Suprapubic skin (tissue), 4 donors: ENCODE measurements around the gene PTPRN2. TPM values are rescaled to one million over a fixed set of nuclear protein-coding genes. Genes with fewer than 3 reads are reported as not detected.

ENCODE experiments used
- DNase-seq, 2 donors: peaks; one replicate each; pipeline ENCODE4 v3.0.0-alpha.2; 2019; ENCODE audit warnings: low spot score in 2 of 2
- H3K27ac ChIP-seq: fragments of 200-600 bp; sonication (generic); one replicate; pipeline ENCODE4 v1.5.1; 2019
- H3K27me3 ChIP-seq: fragments of 200-600 bp; sonication (generic); one replicate; pipeline ENCODE4 v1.5.1; 2019
- H3K36me3 ChIP-seq: fragments of 200-600 bp; sonication (generic); one replicate; pipeline ENCODE4 v1.5.1; 2019
- H3K4me1 ChIP-seq: fragments of 200-600 bp; sonication (generic); one replicate; pipeline ENCODE4 v1.5.1; 2019
- H3K4me3 ChIP-seq: fragments of 200-600 bp; sonication (generic); one replicate; pipeline ENCODE4 v1.5.1; 2019; ENCODE audit warnings: mild to moderate bottlenecking
- H3K9me3 ChIP-seq: fragments of 200-600 bp; sonication (generic); one replicate; pipeline ENCODE4 v1.5.1; 2019
- EP300 ChIP-seq: sonication (generic); formaldehyde crosslinking; IDR thresholded peaks from one replicate; pipeline ENCODE4 v1.6.1; 2017; ENCODE audit warnings: antibody characterized with exemption
- POLR2A ChIP-seq, 2 donors: fragments of 450-650 bp; IDR thresholded peaks; one replicate each; pipeline ENCODE4 v1.6.1; 2017; ENCODE audit warnings: antibody characterized with exemption in 2 of 2, mild to moderate bottlenecking in 2 of 2, moderate library complexity in 2 of 2
- POLR2AphosphoS5 ChIP-seq, 3 donors: sonication (generic); formaldehyde crosslinking; IDR thresholded peaks; one replicate each; pipeline ENCODE4 v1.6.1; 2017; ENCODE audit warnings: antibody characterized with exemption in 3 of 3
- WGBS: methylation state at CpG from one replicate; pipeline ENCODE4 v1.1.5; 2018; 5-methylcytosine and 5-hydroxymethylcytosine counted together
- total RNA-seq, 4 donors: library from RNA; depleted of rRNA; stranded (reverse); fragments of >200 nt; gene quantifications; one replicate each; pipeline ENCODE4 v1.1.0, GENCODE V29; 2016
- TF ChIP-seq, protein P1 (sequence below), 2 donors: fragments of 200-600 bp in 1 of 2; fragments of 450-650 bp in 1 of 2; sonication (generic) in 1 of 2; IDR thresholded peaks; one replicate each; pipeline ENCODE4 v1.5.1; 2016 to 2019; ENCODE audit warnings: antibody characterized with exemption in 2 of 2, mild to moderate bottlenecking in 1 of 2, moderate library complexity in 1 of 2

PTPRN2 gene
- total RNA-seq, 4 donors from 2014 or later: 0.23 to 1.8 (median 1.3) TPM

DNA sequence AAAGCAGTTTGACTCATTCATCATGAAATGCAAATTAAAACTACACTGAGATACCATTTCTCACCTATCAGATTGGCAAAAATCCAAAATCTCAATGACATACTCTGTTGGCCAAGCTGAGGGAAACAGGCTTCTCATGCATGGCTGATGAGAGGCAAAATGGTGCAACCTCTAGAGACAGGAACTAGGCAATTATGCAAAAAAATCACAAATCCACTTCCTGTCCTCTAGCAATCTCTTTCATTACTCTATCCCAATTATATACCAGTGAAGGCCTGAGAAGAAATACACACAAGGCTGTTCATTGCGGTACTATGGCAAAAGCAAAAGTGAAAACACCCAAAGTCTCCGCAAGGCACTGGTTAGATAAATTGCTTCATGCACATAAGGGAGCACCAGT, 25.9 kb upstream of the PTPRN2 start:
- no peaks in the 10 kb centered on the region for H3K4me1 ChIP-seq
- H3K4me3 ChIP-seq: no peak overlapping the region
- no peaks in the 10 kb centered on the region for H3K36me3 ChIP-seq
- TF ChIP-seq POLR2AphosphoS5 (IDR thresholded peaks at IDR 0.05): no peak
- TF ChIP-seq, protein P1, sequence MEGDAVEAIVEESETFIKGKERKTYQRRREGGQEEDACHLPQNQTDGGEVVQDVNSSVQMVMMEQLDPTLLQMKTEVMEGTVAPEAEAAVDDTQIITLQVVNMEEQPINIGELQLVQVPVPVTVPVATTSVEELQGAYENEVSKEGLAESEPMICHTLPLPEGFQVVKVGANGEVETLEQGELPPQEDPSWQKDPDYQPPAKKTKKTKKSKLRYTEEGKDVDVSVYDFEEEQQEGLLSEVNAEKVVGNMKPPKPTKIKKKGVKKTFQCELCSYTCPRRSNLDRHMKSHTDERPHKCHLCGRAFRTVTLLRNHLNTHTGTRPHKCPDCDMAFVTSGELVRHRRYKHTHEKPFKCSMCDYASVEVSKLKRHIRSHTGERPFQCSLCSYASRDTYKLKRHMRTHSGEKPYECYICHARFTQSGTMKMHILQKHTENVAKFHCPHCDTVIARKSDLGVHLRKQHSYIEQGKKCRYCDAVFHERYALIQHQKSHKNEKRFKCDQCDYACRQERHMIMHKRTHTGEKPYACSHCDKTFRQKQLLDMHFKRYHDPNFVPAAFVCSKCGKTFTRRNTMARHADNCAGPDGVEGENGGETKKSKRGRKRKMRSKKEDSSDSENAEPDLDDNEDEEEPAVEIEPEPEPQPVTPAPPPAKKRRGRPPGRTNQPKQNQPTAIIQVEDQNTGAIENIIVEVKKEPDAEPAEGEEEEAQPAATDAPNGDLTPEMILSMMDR (IDR thresholded peaks at IDR 0.05): no peak
- TF ChIP-seq EP300: no peak
- no peak for TF ChIP-seq POLR2A (IDR thresholded peaks at IDR 0.05)
- H3K27ac ChIP-seq: no peak overlapping the region
- 77% methylated on average over 2 of the region's 2 CpGs for WGBS
- H3K9me3 ChIP-seq: no peaks in the 10 kb centered on the region
- DNase-seq: no peak
- H3K27me3 ChIP-seq: no peaks in the 10 kb centered on the region

DNA sequence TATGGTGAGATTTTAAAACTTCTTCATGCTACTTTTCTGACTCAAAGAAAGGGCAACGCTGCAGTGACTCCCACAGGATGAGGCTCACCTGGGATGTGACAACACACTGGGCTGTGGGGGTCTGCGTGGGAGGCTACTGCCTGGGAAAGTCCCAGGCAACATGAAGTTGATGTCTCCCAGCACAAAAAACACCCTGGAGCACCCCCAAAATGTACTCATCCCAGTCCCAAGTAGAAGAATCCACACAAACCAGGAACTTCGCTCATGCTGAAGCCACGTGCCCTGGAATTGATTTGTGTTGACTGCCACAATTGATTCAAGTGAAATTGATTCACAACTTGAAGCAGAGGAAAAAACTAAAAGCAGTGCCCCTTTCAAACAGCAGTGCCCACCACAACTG, 24.9 kb upstream of the PTPRN2 start:
- Histone ChIP-seq H3K4me1 (no peaks in the 10 kb centered on the region), H3K36me3 (peaks cover 8% of the 10 kb centered on the region), H3K27ac (no peak overlapping the region), H3K27me3 (no peaks in the 10 kb centered on the region), H3K9me3 (no peaks in the 10 kb centered on the region), H3K4me3 (no peak overlapping the region)
- DNase-seq: no peak
- 95% methylated on average over 4 of the region's 4 CpGs for WGBS
- no peak for TF ChIP-seq EP300
- no peak for TF ChIP-seq POLR2AphosphoS5 (IDR thresholded peaks at IDR 0.05)
- TF ChIP-seq, protein P1 (IDR thresholded peaks at IDR 0.05): no peak
- TF ChIP-seq POLR2A (IDR thresholded peaks at IDR 0.05): no peak

DNA sequence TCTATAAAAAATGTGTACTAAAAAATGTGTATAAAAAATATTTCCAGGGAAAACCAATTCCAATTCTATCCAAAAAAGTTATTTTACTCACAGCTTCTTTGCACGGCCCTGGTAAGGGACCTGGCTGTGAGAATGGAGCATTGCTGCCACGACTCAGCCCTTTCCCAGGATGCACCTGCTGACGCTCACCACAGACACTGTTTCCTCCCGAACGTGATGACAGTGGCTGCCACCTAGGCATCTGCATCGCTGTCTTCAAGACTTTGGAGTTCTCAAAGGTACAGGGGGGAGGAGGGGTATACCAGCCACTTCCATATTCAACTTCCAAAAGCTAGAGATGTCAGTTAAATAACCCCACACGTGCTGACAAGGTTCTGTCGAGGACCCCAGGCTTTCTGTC, 23.9 kb upstream of the PTPRN2 start:
- Histone ChIP-seq H3K27me3 (no peaks in the 10 kb centered on the region), H3K36me3 (peaks cover 10% of the 10 kb centered on the region), H3K9me3 (no peaks in the 10 kb centered on the region), H3K4me3 (no peak overlapping the region), H3K27ac (no peak overlapping the region), H3K4me1 (no peaks in the 10 kb centered on the region)
- DNase-seq: no peak
- TF ChIP-seq POLR2AphosphoS5 (IDR thresholded peaks at IDR 0.05) (no peak), EP300 (no peak), POLR2A (IDR thresholded peaks at IDR 0.05) (no peak)
- TF ChIP-seq, protein P1 (IDR thresholded peaks at IDR 0.05): no peak
- WGBS: 91% methylated on average over 8 of the region's 8 CpGs

DNA sequence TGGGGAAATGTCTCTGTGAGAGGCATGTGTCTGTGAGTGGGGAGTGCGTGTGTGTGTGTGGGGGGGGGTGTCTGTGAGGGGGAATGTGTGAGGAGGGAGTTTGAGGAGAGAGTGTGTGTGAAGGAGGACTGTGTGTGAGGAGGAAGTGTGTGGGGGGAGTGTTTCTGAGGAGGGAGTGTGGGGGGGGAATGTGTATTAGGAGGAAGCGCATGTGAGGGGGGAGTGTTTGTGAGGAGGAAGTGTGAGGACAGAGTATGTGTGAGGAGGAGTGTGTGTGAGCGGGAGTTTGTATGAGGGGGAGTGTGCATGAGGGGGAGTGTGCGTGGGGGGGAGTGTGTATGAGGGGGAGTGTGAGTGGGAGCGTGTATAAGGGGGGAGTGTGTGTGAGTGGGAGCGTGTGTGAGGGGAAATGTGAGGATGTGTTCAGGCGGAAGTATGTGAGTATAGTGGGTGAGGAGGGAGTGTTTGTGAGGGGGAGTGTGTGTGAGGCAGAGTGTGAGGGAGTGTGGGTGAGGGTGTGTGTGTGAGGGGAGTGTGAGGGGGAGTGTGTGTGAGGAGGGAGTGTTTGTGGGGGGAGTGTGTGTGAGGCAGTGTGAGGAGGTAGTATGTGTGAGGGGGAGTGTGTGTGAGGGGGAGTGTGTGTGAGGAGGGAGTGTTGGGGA, 21.8 kb upstream of the PTPRN2 start:
- Histone ChIP-seq H3K36me3 (peaks cover 10% of the 10 kb centered on the region), H3K4me1 (no peaks in the 10 kb centered on the region), H3K9me3 (no peaks in the 10 kb centered on the region), H3K27me3 (no peaks in the 10 kb centered on the region), H3K27ac (no peak overlapping the region), H3K4me3 (no peak overlapping the region)
- no peak for DNase-seq
- 75% methylated on average over 7 of the region's 7 CpGs for WGBS
- TF ChIP-seq POLR2A (IDR thresholded peaks at IDR 0.05) (no peak), POLR2AphosphoS5 (IDR thresholded peaks at IDR 0.05) (no peak), EP300 (no peak)
- TF ChIP-seq, protein P1 (IDR thresholded peaks at IDR 0.05): no peak

DNA sequence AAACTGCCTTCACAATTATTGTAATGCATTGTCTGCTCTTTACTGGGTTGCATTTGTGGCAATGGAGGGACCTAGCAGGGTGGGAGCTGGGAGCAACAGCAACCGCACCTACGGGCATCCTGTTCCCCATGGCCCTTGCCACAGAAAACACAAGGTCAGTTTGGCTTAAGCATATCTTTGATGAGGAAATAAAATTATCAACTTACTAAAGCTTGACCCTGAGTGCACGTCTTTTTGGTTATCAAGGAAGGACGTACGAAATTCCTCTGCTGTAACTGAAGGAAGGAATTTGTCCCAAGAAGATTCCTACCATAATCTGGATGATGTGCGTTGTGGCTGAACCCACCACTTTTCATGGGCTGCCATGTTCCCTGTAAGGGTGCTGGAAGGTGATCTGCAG, 19.9 kb upstream of the PTPRN2 start:
- no peaks in the 10 kb centered on the region for H3K4me1 ChIP-seq
- DNase-seq: no peak
- 91% methylated on average over 6 of the region's 6 CpGs for WGBS

More for the DNA sequence above, 19.9 kb upstream of the PTPRN2 start:
- Histone ChIP-seq H3K4me3 (no peak overlapping the region), H3K9me3 (no peaks in the 10 kb centered on the region), H3K27ac (no peak overlapping the region), H3K27me3 (no peaks in the 10 kb centered on the region), H3K36me3 (peaks cover 10% of the 10 kb centered on the region)
- TF ChIP-seq EP300 (no peak), POLR2AphosphoS5 (IDR thresholded peaks at IDR 0.05) (no peak), POLR2A (IDR thresholded peaks at IDR 0.05) (no peak)
- TF ChIP-seq, protein P1 (IDR thresholded peaks at IDR 0.05): no peak
